GM21723 (cell line): ENCODE results near the gene FBXO2.
"Not testable (repeated sequence)": the region's sequence is repeated elsewhere in the genome, so short reads cannot be mapped to it uniquely, and the experiment has no call there.

Experiments
- ATAC-seq: cut with Tn5 transposase; IDR thresholded peaks from one replicate; pipeline ENCODE4 v1.9.1; 2021; ENCODE audit warnings: mild to moderate bottlenecking, moderate library complexity; ENCODE audit not compliant: unreplicated experiment

The FBXO2 gene

GRCh38 chr1:11634365-11635192 is 19.6 kb downstream of the FBXO2 start:
- ATAC-seq = no peak

GRCh38 chr1:11629184-11630016 is 24.8 kb downstream of the FBXO2 start:
- ATAC-seq = no peak

- ATAC-seq = no peak
Observed at GRCh38 chr1:11628767-11629166, 25.5 kb downstream of the FBXO2 start.

GRCh38 chr1:11626551-11626950 is 27.7 kb downstream of the FBXO2 start:
- ATAC-seq = no peak

- no peak for ATAC-seq
Observed at GRCh38 chr1:11623702-11624101, 30.5 kb downstream of the FBXO2 start.

GRCh38 chr1:11622398-11622797 is 31.8 kb downstream of the FBXO2 start:
- ATAC-seq = no peak

GRCh38 chr1:11620924-11621323 is 33.3 kb downstream of the FBXO2 start:
- no peak for ATAC-seq

- ATAC-seq = no peak
Observed at GRCh38 chr1:11620405-11620804, 33.8 kb downstream of the FBXO2 start.

GRCh38 chr1:11617741-11618140 is 36.5 kb downstream of the FBXO2 start:
- no peak for ATAC-seq

- ATAC-seq = no peak
Observed at GRCh38 chr1:11617314-11617713, 36.9 kb downstream of the FBXO2 start.

GRCh38 chr1:11616766-11617165 is 37.5 kb downstream of the FBXO2 start:
- no peak for ATAC-seq

- no peak for ATAC-seq
Observed at GRCh38 chr1:11615090-11615489, 39.1 kb downstream of the FBXO2 start.

- no peak for ATAC-seq
Observed at GRCh38 chr1:11613347-11613746, 40.9 kb downstream of the FBXO2 start.

GRCh38 chr1:11611638-11612327 is 42.4 kb downstream of the FBXO2 start:
- no peak for ATAC-seq

- ATAC-seq = no peak
Observed at GRCh38 chr1:11610629-11611180, 43.5 kb downstream of the FBXO2 start.

GRCh38 chr1:11609378-11609777 is 44.9 kb downstream of the FBXO2 start:
- not testable (repeated sequence) for ATAC-seq

GRCh38 chr1:11608596-11609130 is 45.6 kb downstream of the FBXO2 start:
- not testable (repeated sequence) for ATAC-seq

GRCh38 chr1:11606775-11607174 is 47.5 kb downstream of the FBXO2 start:
- no peak for ATAC-seq

GRCh38 chr1:11602981-11603380 is 51.2 kb downstream of the FBXO2 start:
- no peak for ATAC-seq

- no peak for ATAC-seq
Observed at GRCh38 chr1:11602424-11602823, 51.8 kb downstream of the FBXO2 start.

GRCh38 chr1:11600836-11601235 is 53.4 kb downstream of the FBXO2 start:
- no peak for ATAC-seq
